ENCODE measurements around the gene THBS4. TPM values are rescaled to one million over a fixed set of nuclear protein-coding genes. Genes with fewer than 3 reads are reported as not detected.

THBS4 gene
- total RNA-seq, 4 donors from 2014 or later: 0.57 to 3.6 (median 1.9) TPM

- H3K9me3 ChIP-seq: no peaks in the 10 kb centered on the region
- H3K27me3 ChIP-seq: peaks cover 6% of the 10 kb centered on the region
- H3K4me1 ChIP-seq: no peaks in the 10 kb centered on the region
- no peak for TF ChIP-seq CTCF (IDR thresholded peaks at IDR 0.05)
- no peak for TF ChIP-seq POLR2AphosphoS5 (IDR thresholded peaks at IDR 0.05)
- TF ChIP-seq EP300 (IDR thresholded peaks at IDR 0.05): no peak
- TF ChIP-seq POLR2A (IDR thresholded peaks at IDR 0.05): no peak
- H3K27ac ChIP-seq: no peak overlapping the region
- H3K36me3 ChIP-seq: no peaks in the 10 kb centered on the region
- H3K4me3 ChIP-seq: no peak overlapping the region
- DNase-seq (ENCODE audit: low spot score in 2 of 2): no peak
Measured at GRCh38 chr5:80048084-80048780, 13.1 kb downstream of the THBS4 start.

- Histone ChIP-seq H3K4me3 (no peak overlapping the region), H3K27me3 (no peaks in the 10 kb centered on the region), H3K9me3 (no peaks in the 10 kb centered on the region), H3K4me1 (no peaks in the 10 kb centered on the region), H3K27ac (no peak overlapping the region), H3K36me3 (no peaks in the 10 kb centered on the region)
- no peak for TF ChIP-seq EP300 (IDR thresholded peaks at IDR 0.05)
- no peak for TF ChIP-seq POLR2AphosphoS5 (IDR thresholded peaks at IDR 0.05)
- TF ChIP-seq POLR2A (IDR thresholded peaks at IDR 0.05): no peak
- TF ChIP-seq CTCF (IDR thresholded peaks at IDR 0.05): no peak
- 84% methylated on average over 8 of the region's 8 CpGs for WGBS
- DNase-seq (ENCODE audit: low spot score in 2 of 2): no peak
Measured at GRCh38 chr5:80052464-80052863, 17.3 kb downstream of the THBS4 start.

- no peaks in the 10 kb centered on the region for H3K4me1 ChIP-seq
- no peaks in the 10 kb centered on the region for H3K27me3 ChIP-seq
- WGBS: 77% methylated on average over 5 of the region's 5 CpGs
- DNase-seq (ENCODE audit: low spot score in 2 of 2): no peak
- H3K9me3 ChIP-seq: no peaks in the 10 kb centered on the region
- TF ChIP-seq POLR2A (IDR thresholded peaks at IDR 0.05) (no peak), CTCF (IDR thresholded peaks at IDR 0.05) (no peak), POLR2AphosphoS5 (IDR thresholded peaks at IDR 0.05) (no peak), EP300 (IDR thresholded peaks at IDR 0.05) (no peak)
- no peak overlapping the region for H3K27ac ChIP-seq
- H3K36me3 ChIP-seq: no peaks in the 10 kb centered on the region
- H3K4me3 ChIP-seq: no peak overlapping the region
Measured at GRCh38 chr5:80054682-80055081, 19.5 kb downstream of the THBS4 start.

GRCh38 chr5:80055491-80056170 lies 20.5 kb downstream of the THBS4 start:
- Histone ChIP-seq H3K4me3 (no peak overlapping the region), H3K9me3 (no peaks in the 10 kb centered on the region), H3K36me3 (no peaks in the 10 kb centered on the region), H3K27ac (no peak overlapping the region), H3K4me1 (no peaks in the 10 kb centered on the region), H3K27me3 (no peaks in the 10 kb centered on the region)
- 46% methylated on average over 11 of the region's 11 CpGs for WGBS
- DNase-seq (ENCODE audit: low spot score in 2 of 2): no peak
- TF ChIP-seq EP300 (IDR thresholded peaks at IDR 0.05) (no peak), CTCF (IDR thresholded peaks at IDR 0.05) (no peak), POLR2A (IDR thresholded peaks at IDR 0.05) (no peak), POLR2AphosphoS5 (IDR thresholded peaks at IDR 0.05) (no peak)

GRCh38 chr5:80057099-80057498 lies 22.0 kb downstream of the THBS4 start:
- no peaks in the 10 kb centered on the region for H3K4me1 ChIP-seq
- no peak for TF ChIP-seq POLR2AphosphoS5 (IDR thresholded peaks at IDR 0.05)
- no peak for TF ChIP-seq POLR2A (IDR thresholded peaks at IDR 0.05)
- no peak for TF ChIP-seq EP300 (IDR thresholded peaks at IDR 0.05)
- TF ChIP-seq CTCF (IDR thresholded peaks at IDR 0.05): no peak
- WGBS: 87% methylated on average over 2 of the region's 2 CpGs
- no peak overlapping the region for H3K4me3 ChIP-seq
- H3K27me3 ChIP-seq: no peaks in the 10 kb centered on the region
- H3K27ac ChIP-seq: no peak overlapping the region
- no peaks in the 10 kb centered on the region for H3K36me3 ChIP-seq
- H3K9me3 ChIP-seq: no peaks in the 10 kb centered on the region
- no peak for DNase-seq (ENCODE audit: low spot score in 2 of 2)

Data from suprapubic skin (tissue), 4 donors.